Endothelial cell of umbilical vein (primary cell): ENCODE results near the gene CLVS2. TPM values are rescaled to one million over a fixed set of nuclear protein-coding genes. Genes with fewer than 3 reads are reported as not detected.

Source experiments
- BruUV-seq: library from RNA; stranded (reverse); fragments of 400-500 nt; replicated peaks from 2 replicates; lab custom pipeline; 2021; lab: Mats Ljungman, UMichigan
- CTCF ChIA-PET: fragments of 300-600, 350-600 bp; sonication (Branson Sonifier 250); formaldehyde crosslinking; loops from one replicate; lab custom pipeline; 2021; ENCODE audit warnings: antibody characterized with exemption, inconsistent platforms; lab: Charles Lee
- POLR2A ChIA-PET: fragments of 300-600, 350-600 bp; sonication (Branson Sonifier 250); formaldehyde crosslinking; loops from one replicate; lab custom pipeline; 2021; ENCODE audit warnings: antibody characterized with exemption, inconsistent platforms; lab: Charles Lee
- DNase-seq: peaks from one replicate; pipeline ENCODE4 v3.0.0-alpha.2; 2011; ENCODE audit warnings: low read depth, low spot score
- FAIRE-seq: peaks from 2 replicates; lab custom pipeline; 2011; peaks lifted over from hg19 to GRCh38; lab: Jason Lieb, UNC
- H2AFZ ChIP-seq: 2 replicates; pipeline ENCODE4 v1.6.0; 2012; ENCODE audit warnings: low read depth, low read length, control low read depth, inconsistent platforms
- H3K27ac ChIP-seq: 2 replicates; pipeline ENCODE4 v1.5.1; 2011; ENCODE audit warnings: low read depth, mild to moderate bottlenecking, control low read depth, low read length, moderate library complexity; ENCODE audit not compliant: insufficient read depth
- H3K27me3 ChIP-seq, 2 experiments: 2 replicates each; pipeline versions ENCODE4 v1.6.0 to v1.6.1; 2011; ENCODE audit warnings: low read length in 2 of 2, mixed read lengths in 1 of 2; ENCODE audit not compliant: control insufficient read depth in 2 of 2, insufficient read depth in 2 of 2
- H3K36me3 ChIP-seq, 2 experiments: 2 replicates in 1 of 2; 3 replicates in 1 of 2; pipeline ENCODE4 v1.5.1; 2011; ENCODE audit warnings: low read length in 2 of 2, mild to moderate bottlenecking in 1 of 2, moderate library complexity in 1 of 2; ENCODE audit not compliant: control insufficient read depth in 2 of 2, insufficient read depth in 2 of 2; ENCODE audit errors: extremely low read depth in 1 of 2
- H3K4me1 ChIP-seq: 3 replicates; pipeline ENCODE4 v1.5.1; 2011; ENCODE audit warnings: mild to moderate bottlenecking, low read length; ENCODE audit not compliant: control insufficient read depth, insufficient read depth; ENCODE audit errors: extremely low read depth
- H3K4me2 ChIP-seq: 2 replicates; pipeline ENCODE4 v1.6.1; 2011; ENCODE audit warnings: low read length, control low read depth, mixed read lengths; ENCODE audit not compliant: insufficient read depth
- H3K4me3 ChIP-seq, 3 experiments: fragments of 200-600 bp in 1 of 3; sonication (generic), shearing (Covaris generic) in 1 of 3; replicated peaks in 1 of 3; 2 replicates each; pipeline ENCODE4 v1.5.1; 2011 to 2016; ENCODE audit warnings: control low read depth in 3 of 3, low read length in 3 of 3, mild to moderate bottlenecking in 2 of 3, inconsistent platforms in 1 of 3, low read depth in 1 of 3, moderate library complexity in 1 of 3; ENCODE audit not compliant: insufficient read depth in 1 of 3
- H3K79me2 ChIP-seq: 2 replicates; pipeline ENCODE4 v1.6.0; 2012; ENCODE audit warnings: low read length, inconsistent platforms; ENCODE audit not compliant: control insufficient read depth, insufficient read depth
- H3K9ac ChIP-seq: replicated peaks from 2 replicates; pipeline ENCODE3; 2011; ENCODE audit warnings: low read length, control low read depth; ENCODE audit not compliant: insufficient read depth; ENCODE audit errors: extremely low read depth
- H3K9me1 ChIP-seq: replicated peaks from 3 replicates; pipeline ENCODE4 v1.6.0; 2011; ENCODE audit warnings: mild to moderate bottlenecking, low read length; ENCODE audit not compliant: control insufficient read depth, insufficient read depth; ENCODE audit errors: extremely low read depth
- H3K9me3 ChIP-seq: replicated peaks from 2 replicates; pipeline ENCODE4 v1.5.1; 2012; ENCODE audit warnings: low read length, inconsistent platforms; ENCODE audit not compliant: control insufficient read depth, insufficient read depth
- H4K20me1 ChIP-seq: replicated peaks from 2 replicates; pipeline ENCODE3; 2011; ENCODE audit warnings: mild to moderate bottlenecking, low read length; ENCODE audit not compliant: control insufficient read depth, insufficient read depth; ENCODE audit errors: extremely low read depth
- CTCF ChIP-seq, 2 donors: IDR thresholded peaks; 1 replicate in 1 of 2; 2 replicates in 1 of 2; pipeline ENCODE4 v1.5.1; 2011; ENCODE audit warnings: low read length in 2 of 2, mild to moderate bottlenecking in 2 of 2, moderate library complexity in 2 of 2, control low read depth in 1 of 2, inconsistent platforms in 1 of 2, low read depth in 1 of 2; ENCODE audit not compliant: insufficient read depth in 1 of 2; ENCODE audit errors: extremely low read depth in 1 of 2
- EZH2 ChIP-seq: IDR thresholded peaks from 2 replicates; pipeline ENCODE4 v1.6.1; 2012; ENCODE audit warnings: borderline replicate concordance, low read depth, mild to moderate bottlenecking, moderate library complexity, low read length, inconsistent platforms; ENCODE audit not compliant: severe bottlenecking
- FOS ChIP-seq: IDR thresholded peaks from 2 replicates; pipeline ENCODE4 v1.6.1; 2011; ENCODE audit warnings: mild to moderate bottlenecking, low read length, moderate library complexity, borderline replicate concordance; ENCODE audit not compliant: insufficient read depth
- GATA2 ChIP-seq: IDR thresholded peaks from 2 replicates; pipeline ENCODE4 v1.7.0; 2011; ENCODE audit warnings: low read depth, mild to moderate bottlenecking, moderate library complexity, mixed read lengths, low read length; ENCODE audit not compliant: insufficient read length, insufficient read depth
- JUN ChIP-seq: IDR thresholded peaks from 2 replicates; pipeline ENCODE4 v1.6.1; 2011; ENCODE audit warnings: borderline replicate concordance, low read depth; ENCODE audit not compliant: insufficient read length, insufficient read depth
- MAX ChIP-seq: IDR thresholded peaks from 2 replicates; pipeline ENCODE4 v1.6.1; 2011; ENCODE audit not compliant: insufficient read depth, insufficient read length
- MYC ChIP-seq: IDR thresholded peaks from one replicate; pipeline ENCODE4 v1.6.1; 2011; ENCODE audit warnings: mild to moderate bottlenecking, low read depth, low read length
- POLR2A ChIP-seq: IDR thresholded peaks from 2 replicates; pipeline ENCODE4 v1.6.1; 2012; ENCODE audit warnings: low read depth, mild to moderate bottlenecking, control low read depth, low read length
- POLR2AphosphoS5 ChIP-seq: IDR thresholded peaks from 2 replicates; pipeline ENCODE4 v1.6.1; 2012; ENCODE audit warnings: low read depth, mild to moderate bottlenecking, control low read depth, low read length, moderate library complexity; ENCODE audit not compliant: insufficient read depth
- dilution Hi-C: fragments of 300-500 bp; cut with MboI; formaldehyde crosslinking; loops from one replicate; pipeline ENCODE4 v1.15.0; 2019; ENCODE audit warnings: low sequenced_read_pairs; ENCODE audit not compliant: extremely low pct_ligation_motif_present
- intact Hi-C: fragments of 100-400 bp; cut with micrococcal nuclease; formaldehyde crosslinking; loops from one replicate; pipeline ENCODE4 v1.10.0; 2022
- polyA plus RNA-seq, 4 experiments: library from polyadenylated mRNA; depleted of rRNA in 3 of 4; stranded (reverse) in 3 of 4; unstranded in 1 of 4; fragments of >200 nt; gene quantifications; 2 replicates each; pipeline versions ENCODE4 v1.2.1 to v1.2.3, GENCODE V29; 2011 to 2012; ENCODE audit warnings: missing spikeins in 1 of 4
- total RNA-seq: library from RNA; stranded (reverse); gene quantifications from 2 replicates; pipeline ENCODE4 v1.2.3, GENCODE V29; 2021

Gene CLVS2
- total and polyA plus RNA-seq, 2 donors (not counting 3 experiments of a cell fraction or from before 2014, with no cell fraction given) = not detected

- TF ChIP-seq POLR2A = no peak
- no peak for TF ChIP-seq GATA2
- TF ChIP-seq FOS = no peak
- TF ChIP-seq EZH2 = no peak
- TF ChIP-seq JUN = no peak
- no peak for TF ChIP-seq MYC
- TF ChIP-seq MAX = no peak
- no peak for TF ChIP-seq CTCF (IDR thresholded peaks at IDR 0.05; ENCODE audit: extremely low read depth in 1 of 2, insufficient read depth in 1 of 2, low read depth in 1 of 2, low read length in 2 of 2)
- TF ChIP-seq POLR2AphosphoS5 = no peak
- Histone ChIP-seq H3K27me3 (no peaks in the 10 kb centered on the region), H3K4me2 (no peak overlapping the region), H3K9me1 (no peaks in the 10 kb centered on the region), H3K79me2 (no peaks in the 10 kb centered on the region), H3K9ac (no peak overlapping the region), H4K20me1 (no peaks in the 10 kb centered on the region), H3K36me3 (no peaks in the 10 kb centered on the region), H3K27ac (no peak overlapping the region), H3K4me1 (no peaks in the 10 kb centered on the region), H2AFZ (no peak overlapping the region), H3K4me3 (no peak overlapping the region), H3K9me3 (no peaks in the 10 kb centered on the region)
- FAIRE-seq (no peak), DNase-seq (no peak)
- dilution Hi-C loops (no loop called here), intact Hi-C loops (no loop called here)
- BruUV-seq = no TSS peak
- POLR2A ChIA-PET = no interaction called here
- CTCF ChIA-PET = no interaction called here
Measured at GRCh38 chr6:123118811-123119210, 122.8 kb downstream of the CLVS2 start.

Other genes with a start within 250 kb of the CLVS2 start
- gene FABP7, start 216.5 kb upstream of the CLVS2 start, total RNA-seq = not detected in 2 replicates
- not detected in 2 replicates for gene FABP7, start 216.5 kb upstream of the CLVS2 start, polyA plus RNA-seq
- 4.1 TPM in 2 replicates for gene SMPDL3A, start 207.0 kb upstream of the CLVS2 start, total RNA-seq
- gene SMPDL3A, start 207.0 kb upstream of the CLVS2 start, polyA plus RNA-seq = 4.2 and 7.0 TPM in 2 replicates